NT2/D1 (cell line): ENCODE data around the gene TOR4A.
"Not testable (repeated sequence)": the region's sequence is repeated elsewhere in the genome, so short reads cannot be mapped to it uniquely, and the experiment has no call there.

Experiments
- DNase-seq: peaks from one replicate; pipeline ENCODE4 v3.0.0-alpha.2; 2011; ENCODE audit warnings: low read depth, low spot score
- H3K27me3 ChIP-seq: 2 replicates; pipeline ENCODE4 v1.6.0; 2011; ENCODE audit warnings: mild to moderate bottlenecking; ENCODE audit not compliant: insufficient read length, insufficient read depth
- H3K36me3 ChIP-seq: 2 replicates; pipeline ENCODE4 v1.6.1; 2011; ENCODE audit warnings: mild to moderate bottlenecking, low read length, mixed read lengths; ENCODE audit not compliant: insufficient read depth, insufficient read length
- H3K4me1 ChIP-seq: 2 replicates; pipeline ENCODE4 v1.5.1; 2011; ENCODE audit not compliant: insufficient read depth, insufficient read length
- H3K4me3 ChIP-seq: 2 replicates; pipeline ENCODE4 v1.5.1; 2011; ENCODE audit warnings: low read depth; ENCODE audit not compliant: insufficient read length
- H3K9ac ChIP-seq: 2 replicates; pipeline ENCODE4 v1.6.0; 2011; ENCODE audit warnings: low read depth; ENCODE audit not compliant: insufficient read length
- H3K9me3 ChIP-seq: 2 replicates; pipeline ENCODE4 v1.5.1; 2011; ENCODE audit warnings: mild to moderate bottlenecking, low read length; ENCODE audit not compliant: insufficient read depth
- SUZ12 ChIP-seq: IDR thresholded peaks from 2 replicates; pipeline ENCODE4 v1.6.1; 2011; ENCODE audit not compliant: insufficient read length, insufficient read depth; ENCODE audit errors: extremely low read depth
- YY1 ChIP-seq: IDR thresholded peaks from 2 replicates; pipeline ENCODE4 v1.6.1; 2011; ENCODE audit not compliant: insufficient read length, insufficient read depth
- ZNF274 ChIP-seq: IDR thresholded peaks from 2 replicates; pipeline ENCODE4 v1.6.1; 2011; ENCODE audit warnings: mild to moderate bottlenecking, low read depth, low read length

The TOR4A gene

GRCh38 chr9:137235424-137236237, 41.9 kb upstream of the TOR4A start:
- H3K4me3 ChIP-seq, result no peak overlapping the region
- H3K9me3 ChIP-seq, result no peaks in the 10 kb centered on the region
- DNase-seq, result no peak
- H3K4me1 ChIP-seq, result peaks cover 44% of the 10 kb centered on the region
- H3K9ac ChIP-seq, result peak overlapping the region; percentile 57
- TF ChIP-seq SUZ12, result no peak
- TF ChIP-seq YY1, result no peak
- TF ChIP-seq ZNF274, result no peak
- H3K27me3 ChIP-seq, result no peaks in the 10 kb centered on the region
- H3K36me3 ChIP-seq, result peaks cover 12% of the 10 kb centered on the region

GRCh38 chr9:137236238-137236935, 41.1 kb upstream of the TOR4A start:
- Histone ChIP-seq H3K36me3 (peaks cover 12% of the 10 kb centered on the region), H3K4me3 (no peak overlapping the region), H3K9ac (peak overlapping the region; percentile 62), H3K9me3 (no peaks in the 10 kb centered on the region), H3K27me3 (no peaks in the 10 kb centered on the region), H3K4me1 (peaks cover 44% of the 10 kb centered on the region)
- no peak for TF ChIP-seq ZNF274
- TF ChIP-seq SUZ12, result no peak
- TF ChIP-seq YY1, result no peak
- DNase-seq, result peak; percentile 78

DNA sequence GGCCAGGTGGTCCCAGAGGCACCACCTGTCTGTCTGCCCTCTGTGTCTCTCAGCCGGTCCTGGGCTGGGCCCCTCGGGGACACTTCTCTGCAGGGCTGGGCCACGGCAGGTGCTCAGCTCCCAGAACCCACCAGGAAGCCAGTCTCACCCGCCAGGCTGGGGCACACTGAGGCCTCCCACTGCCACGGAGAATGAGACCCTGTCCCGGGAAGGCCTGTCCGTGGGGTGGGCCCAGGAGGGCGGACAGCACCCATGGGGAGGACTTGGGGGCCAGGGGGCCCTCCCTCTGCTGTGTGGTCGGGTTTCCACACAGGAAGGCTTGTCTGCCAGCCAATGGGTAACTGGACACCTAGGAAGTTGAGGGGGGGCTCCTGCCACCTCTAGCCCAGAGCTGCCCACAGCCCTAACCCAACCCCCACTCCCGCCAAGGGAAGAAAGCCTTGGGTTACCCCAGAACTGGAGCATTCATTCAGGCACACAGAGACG, 40.5 kb upstream of the TOR4A start:
- TF ChIP-seq ZNF274 (no peak), SUZ12 (no peak), YY1 (no peak)
- no peaks in the 10 kb centered on the region for H3K9me3 ChIP-seq
- peak overlapping the region; percentile 62 for H3K9ac ChIP-seq
- peaks cover 45% of the 10 kb centered on the region for H3K4me1 ChIP-seq
- H3K36me3 ChIP-seq, result peaks cover 17% of the 10 kb centered on the region
- H3K4me3 ChIP-seq, result no peak overlapping the region
- DNase-seq, result no peak
- no peaks in the 10 kb centered on the region for H3K27me3 ChIP-seq

GRCh38 chr9:137237759-137238726, 39.5 kb upstream of the TOR4A start:
- Histone ChIP-seq H3K9me3 (no peaks in the 10 kb centered on the region), H3K9ac (peak overlapping the region; percentile 65), H3K27me3 (no peaks in the 10 kb centered on the region), H3K4me3 (no peak overlapping the region), H3K36me3 (peaks cover 28% of the 10 kb centered on the region), H3K4me1 (peaks cover 54% of the 10 kb centered on the region)
- TF ChIP-seq SUZ12 (no peak), YY1 (no peak), ZNF274 (no peak)
- no peak for DNase-seq

- Histone ChIP-seq H3K36me3 (peaks cover 39% of the 10 kb centered on the region), H3K4me1 (peaks cover 56% of the 10 kb centered on the region), H3K4me3 (peak overlapping the region; percentile 91), H3K9ac (peak overlapping the region; percentile 97)
- not testable (repeated sequence) for DNase-seq, H3K27me3 ChIP-seq, H3K9me3 ChIP-seq
Observed at GRCh38 chr9:137239541-137240200, 37.9 kb upstream of the TOR4A start.

GRCh38 chr9:137240318-137240840, 37.1 kb upstream of the TOR4A start:
- peaks cover 39% of the 10 kb centered on the region for H3K36me3 ChIP-seq
- peaks cover 55% of the 10 kb centered on the region for H3K4me1 ChIP-seq
- peak overlapping the region; percentile 97 for H3K9ac ChIP-seq
- TF ChIP-seq SUZ12 (no peak), ZNF274 (no peak), YY1 (no peak)
- DNase-seq, result no peak
- no peaks in the 10 kb centered on the region for H3K27me3 ChIP-seq
- H3K4me3 ChIP-seq, result peak overlapping the region; percentile 91
- H3K9me3 ChIP-seq, result no peaks in the 10 kb centered on the region
